ENCODE data around the gene FAM177A1.

FAM177A1 gene

DNA sequence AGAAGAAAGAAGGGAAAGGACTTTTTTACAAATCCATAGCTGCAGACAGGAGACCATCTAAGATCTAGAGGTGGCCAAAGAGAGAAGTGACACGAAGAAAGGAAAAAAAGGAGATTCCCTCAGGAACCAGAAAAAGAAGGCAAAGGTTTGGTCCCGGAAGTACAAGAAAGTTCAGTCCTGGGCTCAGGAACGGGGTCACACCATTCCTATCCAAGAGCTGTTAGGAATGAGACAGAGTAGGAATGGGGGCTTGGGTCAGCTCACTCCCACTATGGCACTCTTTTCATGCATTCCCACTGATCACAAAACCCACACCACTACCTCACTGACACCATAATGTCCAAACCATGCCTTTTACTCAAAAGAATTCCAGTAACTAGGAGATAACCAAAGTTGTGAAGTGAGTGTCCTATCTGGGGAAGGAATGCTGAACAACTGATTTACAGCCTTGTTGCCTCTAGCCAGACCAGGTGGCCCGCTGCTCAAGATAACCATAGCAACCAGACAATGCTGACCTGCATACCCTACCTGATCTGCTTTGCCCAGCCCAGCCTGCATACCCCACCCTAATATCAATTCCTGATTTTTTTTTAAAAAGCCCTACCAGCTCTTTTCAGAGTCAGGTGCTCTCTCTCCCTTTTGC lies 67.4 kb downstream of the FAM177A1 start:
- Histone ChIP-seq H3K4me1 (ENCODE audit: control insufficient read depth in 1 of 2, insufficient read depth in 1 of 2, low read depth in 1 of 2, low read length in 1 of 2) (peaks cover 5 to 15% of the 10 kb centered on the region in 2 experiments), H3K4me3 (ENCODE audit: low read depth in 1 of 2, low read length in 1 of 2) (no peak overlapping the region), H3K27me3 (no peaks in the 10 kb centered on the region), H3K36me3 (peaks cover 79% of the 10 kb centered on the region), H3K9me3 (no peaks in the 10 kb centered on the region), H3K27ac (no peak overlapping the region)
- TF ChIP-seq, protein P1, sequence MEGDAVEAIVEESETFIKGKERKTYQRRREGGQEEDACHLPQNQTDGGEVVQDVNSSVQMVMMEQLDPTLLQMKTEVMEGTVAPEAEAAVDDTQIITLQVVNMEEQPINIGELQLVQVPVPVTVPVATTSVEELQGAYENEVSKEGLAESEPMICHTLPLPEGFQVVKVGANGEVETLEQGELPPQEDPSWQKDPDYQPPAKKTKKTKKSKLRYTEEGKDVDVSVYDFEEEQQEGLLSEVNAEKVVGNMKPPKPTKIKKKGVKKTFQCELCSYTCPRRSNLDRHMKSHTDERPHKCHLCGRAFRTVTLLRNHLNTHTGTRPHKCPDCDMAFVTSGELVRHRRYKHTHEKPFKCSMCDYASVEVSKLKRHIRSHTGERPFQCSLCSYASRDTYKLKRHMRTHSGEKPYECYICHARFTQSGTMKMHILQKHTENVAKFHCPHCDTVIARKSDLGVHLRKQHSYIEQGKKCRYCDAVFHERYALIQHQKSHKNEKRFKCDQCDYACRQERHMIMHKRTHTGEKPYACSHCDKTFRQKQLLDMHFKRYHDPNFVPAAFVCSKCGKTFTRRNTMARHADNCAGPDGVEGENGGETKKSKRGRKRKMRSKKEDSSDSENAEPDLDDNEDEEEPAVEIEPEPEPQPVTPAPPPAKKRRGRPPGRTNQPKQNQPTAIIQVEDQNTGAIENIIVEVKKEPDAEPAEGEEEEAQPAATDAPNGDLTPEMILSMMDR (IDR thresholded peaks at IDR 0.05): no peak

GRCh38 chr14:35114036-35114435 lies 68.0 kb downstream of the FAM177A1 start:
- TF ChIP-seq, protein P1 (IDR thresholded peaks at IDR 0.05): no peak
- peaks cover 73% of the 10 kb centered on the region for H3K36me3 ChIP-seq
- H3K27ac ChIP-seq: no peak overlapping the region
- H3K4me3 ChIP-seq (ENCODE audit: low read depth in 1 of 2, low read length in 1 of 2): no peak overlapping the region
- H3K9me3 ChIP-seq: no peaks in the 10 kb centered on the region
- H3K27me3 ChIP-seq: no peaks in the 10 kb centered on the region
- H3K4me1 ChIP-seq (ENCODE audit: control insufficient read depth in 1 of 2, insufficient read depth in 1 of 2, low read depth in 1 of 2, low read length in 1 of 2): peaks cover 11 to 21% of the 10 kb centered on the region in 2 experiments

- no peaks in the 10 kb centered on the region for H3K9me3 ChIP-seq
- TF ChIP-seq, protein P1 (IDR thresholded peaks at IDR 0.05): no peak
- peaks cover 31 to 41% of the 10 kb centered on the region in 2 experiments for H3K4me1 ChIP-seq (ENCODE audit: control insufficient read depth in 1 of 2, insufficient read depth in 1 of 2, low read depth in 1 of 2, low read length in 1 of 2)
- H3K27me3 ChIP-seq: no peaks in the 10 kb centered on the region
- H3K36me3 ChIP-seq: peaks cover 67% of the 10 kb centered on the region
- peak overlapping the region; percentile 68 for H3K27ac ChIP-seq
- H3K4me3 ChIP-seq (ENCODE audit: low read depth in 1 of 2, low read length in 1 of 2): no peak overlapping the region
Observed at GRCh38 chr14:35116242-35116641, 70.2 kb downstream of the FAM177A1 start.

DNA sequence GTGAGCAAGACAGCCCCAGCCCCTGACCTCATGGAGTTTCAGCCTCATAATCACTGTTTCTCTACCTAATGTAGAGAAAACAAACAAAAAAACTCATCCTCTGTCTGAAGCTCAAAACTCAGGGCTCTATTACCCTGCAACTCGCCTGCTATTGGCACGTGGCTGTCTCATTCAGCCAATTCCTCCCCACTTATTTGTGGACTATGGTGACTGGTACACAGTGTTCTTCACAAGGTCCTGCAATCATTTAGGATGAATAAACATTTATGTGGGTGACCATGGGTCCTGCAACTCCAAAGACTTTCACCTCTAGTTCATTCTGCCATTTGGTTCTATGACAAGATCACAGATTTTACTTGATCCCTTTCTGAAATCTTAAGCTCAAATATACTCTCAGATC lies 71.0 kb downstream of the FAM177A1 start:
- no peaks in the 10 kb centered on the region for H3K27me3 ChIP-seq
- no peaks in the 10 kb centered on the region for H3K9me3 ChIP-seq
- H3K36me3 ChIP-seq: peaks cover 58% of the 10 kb centered on the region
- no peak overlapping the region for H3K4me3 ChIP-seq (ENCODE audit: low read depth in 1 of 2, low read length in 1 of 2)
- peak overlapping the region; percentile 68 for H3K27ac ChIP-seq
- peaks cover 33 to 41% of the 10 kb centered on the region in 2 experiments for H3K4me1 ChIP-seq (ENCODE audit: control insufficient read depth in 1 of 2, insufficient read depth in 1 of 2, low read depth in 1 of 2, low read length in 1 of 2)
- TF ChIP-seq, protein P1 (IDR thresholded peaks at IDR 0.05): no peak

DNA sequence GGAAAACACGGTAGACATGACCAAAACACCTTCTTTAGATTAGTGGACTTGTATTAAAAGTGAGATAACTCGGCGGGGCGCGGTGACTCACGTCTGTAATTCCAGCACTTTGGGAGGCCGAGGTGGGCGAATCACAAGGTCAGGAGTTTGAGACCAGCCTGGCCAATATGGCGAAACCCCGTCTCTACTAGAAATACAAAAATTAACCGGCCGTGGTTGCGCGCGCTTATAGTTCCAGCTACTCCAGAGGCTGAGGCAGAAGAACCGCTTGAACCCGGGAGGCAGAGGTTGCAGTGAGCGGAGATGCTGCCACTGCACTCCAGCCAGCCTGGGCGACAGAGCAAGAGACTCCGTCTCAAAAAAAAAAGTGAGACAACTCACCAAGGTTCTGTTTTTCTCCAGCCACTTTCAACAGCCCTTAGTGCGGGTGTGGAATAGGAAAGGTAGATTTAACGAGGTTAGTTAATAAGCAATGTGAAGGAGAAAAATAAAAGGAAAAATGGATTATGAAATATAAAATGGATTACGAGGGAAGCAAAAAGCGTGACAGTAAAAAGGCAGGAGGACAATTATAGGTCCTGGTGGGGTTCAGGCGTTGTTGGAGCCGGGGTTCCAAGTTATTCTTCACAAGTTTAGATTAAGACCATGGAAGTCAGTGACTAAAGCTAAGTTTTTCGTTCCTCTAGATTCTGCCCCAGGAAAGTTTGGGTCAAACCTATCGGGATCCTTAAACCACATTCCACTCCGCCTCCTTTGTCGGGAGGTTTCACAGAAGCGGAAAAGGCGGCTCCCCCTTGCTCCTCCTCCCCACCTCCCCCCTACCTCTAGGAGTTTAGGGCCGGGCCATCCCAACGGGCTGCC lies 75.2 kb downstream of the FAM177A1 start:
- Histone ChIP-seq H3K36me3 (peaks cover 17% of the 10 kb centered on the region), H3K4me1 (ENCODE audit: control insufficient read depth in 1 of 2, insufficient read depth in 1 of 2, low read depth in 1 of 2, low read length in 1 of 2) (peaks cover 63 to 67% of the 10 kb centered on the region in 2 experiments), H3K27me3 (no peaks in the 10 kb centered on the region), H3K9me3 (no peaks in the 10 kb centered on the region), H3K27ac (peak overlapping the region; percentile 91), H3K4me3 (ENCODE audit: low read depth in 1 of 2, low read length in 1 of 2) (peak overlapping the region; percentile 71 to 97)
- TF ChIP-seq, protein P1 (IDR thresholded peaks at IDR 0.05): peak; percentile 19
